H9 (cell line): Measurements from ENCODE around the gene LY6G6F. TPM values are rescaled to one million over a fixed set of nuclear protein-coding genes. Genes with fewer than 3 reads are reported as not detected.

Experiments
- DNase-seq: peaks from one replicate; pipeline ENCODE4 v3.0.0-alpha.2; 2017
- H2AFZ ChIP-seq: one replicate; pipeline ENCODE4 v1.6.1; 2013; ENCODE audit warnings: mild to moderate bottlenecking, low read length, control low read depth, moderate library complexity
- H2AK5ac ChIP-seq: 2 replicates; pipeline ENCODE4 v1.6.1; 2013; ENCODE audit warnings: low read length, control low read depth, mixed read lengths; ENCODE audit not compliant: insufficient read length
- H2BK120ac ChIP-seq: one replicate; pipeline ENCODE4 v1.6.1; 2013; ENCODE audit warnings: low read depth, mild to moderate bottlenecking, low read length, control low read depth, inconsistent platforms; ENCODE audit not compliant: poor library complexity, severe bottlenecking
- H2BK12ac ChIP-seq: 2 replicates; pipeline ENCODE4 v1.6.1; 2013; ENCODE audit warnings: low read length, control low read depth, mixed read lengths, low read depth; ENCODE audit not compliant: insufficient read length
- H2BK15ac ChIP-seq: 2 replicates; pipeline ENCODE4 v1.6.1; 2013; ENCODE audit warnings: low read depth, low read length, control low read depth
- H2BK20ac ChIP-seq: one replicate; pipeline ENCODE4 v1.6.1; 2013; ENCODE audit warnings: low read depth, mild to moderate bottlenecking, low read length, control low read depth, inconsistent platforms; ENCODE audit not compliant: poor library complexity, severe bottlenecking
- H2BK5ac ChIP-seq: 2 replicates; pipeline ENCODE4 v1.6.1; 2013; ENCODE audit warnings: low read length, control low read depth, mixed read lengths; ENCODE audit not compliant: insufficient read length
- H3K14ac ChIP-seq: 2 replicates; pipeline ENCODE4 v1.6.1; 2013; ENCODE audit warnings: low read length, control low read depth; ENCODE audit not compliant: insufficient read depth
- H3K18ac ChIP-seq: 2 replicates; pipeline ENCODE4 v1.6.1; 2013; ENCODE audit warnings: low read depth, mild to moderate bottlenecking, mixed read lengths, low read length, control low read depth; ENCODE audit not compliant: insufficient read length
- H3K23ac ChIP-seq: 2 replicates; pipeline ENCODE4 v1.6.1; 2013; ENCODE audit warnings: low read length, control low read depth, mixed read lengths, low read depth; ENCODE audit not compliant: insufficient read length
- H3K23me2 ChIP-seq: 2 replicates; pipeline ENCODE4 v1.6.1; 2013; ENCODE audit warnings: low read depth, mild to moderate bottlenecking, mixed read lengths, low read length, control low read depth; ENCODE audit not compliant: insufficient read length, poor library complexity, severe bottlenecking
- H3K27ac ChIP-seq: 2 replicates; pipeline ENCODE4 v1.5.1; 2013; ENCODE audit warnings: low read length, control low read depth, mixed read lengths, low read depth; ENCODE audit not compliant: insufficient read length
- H3K27me3 ChIP-seq: 2 replicates; pipeline ENCODE4 v1.6.1; 2013; ENCODE audit warnings: low read length, control low read depth, inconsistent platforms; ENCODE audit not compliant: insufficient read depth
- H3K4ac ChIP-seq: 2 replicates; pipeline ENCODE4 v1.6.1; 2013; ENCODE audit warnings: low read depth, mild to moderate bottlenecking, control low read depth, inconsistent platforms, low read length, moderate library complexity
- H3K4me1 ChIP-seq: 2 replicates; pipeline ENCODE4 v1.6.1; 2013; ENCODE audit warnings: low read length, control low read depth, inconsistent platforms; ENCODE audit not compliant: insufficient read depth
- H3K4me2 ChIP-seq: 2 replicates; pipeline ENCODE4 v1.6.1; 2013; ENCODE audit warnings: low read length, control low read depth, mixed read lengths; ENCODE audit not compliant: insufficient read length, insufficient read depth
- H3K56ac ChIP-seq: 2 replicates; pipeline ENCODE4 v1.6.1; 2013; ENCODE audit warnings: low read depth, mild to moderate bottlenecking, mixed read lengths, low read length, control low read depth; ENCODE audit not compliant: insufficient read length
- H3K79me1 ChIP-seq: 2 replicates; pipeline ENCODE4 v1.6.1; 2013; ENCODE audit warnings: low read depth, mild to moderate bottlenecking, moderate library complexity, low read length, control low read depth, inconsistent platforms; ENCODE audit not compliant: insufficient read depth, poor library complexity, severe bottlenecking
- H3K79me2 ChIP-seq: 2 replicates; pipeline ENCODE4 v1.6.1; 2013; ENCODE audit warnings: low read length, control low read depth, inconsistent platforms; ENCODE audit not compliant: insufficient read depth
- H3K9ac ChIP-seq: 2 replicates; pipeline ENCODE4 v1.6.1; 2013; ENCODE audit warnings: low read length, control low read depth, mixed read lengths; ENCODE audit not compliant: insufficient read length; ENCODE audit errors: extremely low read depth
- H3K9me3 ChIP-seq: one replicate; pipeline ENCODE4 v1.6.1; 2013; ENCODE audit warnings: low read depth, low read length, inconsistent platforms; ENCODE audit not compliant: control insufficient read depth
- H3T11ph ChIP-seq: one replicate; pipeline ENCODE4 v1.6.1; 2013; ENCODE audit warnings: mild to moderate bottlenecking, low read length, control low read depth, inconsistent platforms
- H4K20me1 ChIP-seq: one replicate; pipeline ENCODE4 v1.6.1; 2013; ENCODE audit not compliant: control insufficient read depth, insufficient read length, insufficient read depth
- H4K5ac ChIP-seq: 2 replicates; pipeline ENCODE4 v1.6.1; 2013; ENCODE audit warnings: low read depth, mild to moderate bottlenecking, mixed read lengths, low read length, control low read depth; ENCODE audit not compliant: insufficient read length
- H4K8ac ChIP-seq: replicated peaks from 2 replicates; pipeline ENCODE4 v1.6.1; 2013; ENCODE audit warnings: low read length, control low read depth, mixed read lengths, low read depth; ENCODE audit not compliant: insufficient read length
- H4K91ac ChIP-seq: 2 replicates; pipeline ENCODE4 v1.6.1; 2013; ENCODE audit warnings: low read depth, mild to moderate bottlenecking, moderate library complexity, mixed read lengths, low read length, control low read depth; ENCODE audit not compliant: insufficient read length
- H3K27ac Mint-ChIP-seq, 3 experiments: 2 replicates in 2 of 3; 3 replicates in 1 of 3; pipeline ENCODE4 v1.8.0; 2020 to 2021; ENCODE audit warnings: mixed read lengths in 3 of 3, mild to moderate bottlenecking in 1 of 3, moderate library complexity in 1 of 3
- H3K27me3 Mint-ChIP-seq: 2 replicates; pipeline ENCODE4 v1.8.0; 2021; ENCODE audit warnings: low read depth, mild to moderate bottlenecking, moderate library complexity, mixed read lengths
- H3K36me3 Mint-ChIP-seq, 3 experiments: 2 replicates in 2 of 3; 3 replicates in 1 of 3; pipeline ENCODE4 v1.8.0; 2020 to 2021; ENCODE audit warnings: low read depth in 3 of 3, mixed read lengths in 3 of 3; ENCODE audit not compliant: insufficient read depth in 1 of 3
- H3K4me1 Mint-ChIP-seq, 2 experiments: 2 replicates each; pipeline ENCODE4 v1.8.0; 2020; ENCODE audit warnings: mixed read lengths in 2 of 2
- H3K4me3 Mint-ChIP-seq, 2 experiments: 2 replicates in 1 of 2; 3 replicates in 1 of 2; pipeline ENCODE4 v1.8.0; 2020 to 2021; ENCODE audit warnings: mild to moderate bottlenecking in 2 of 2, mixed read lengths in 2 of 2, moderate library complexity in 1 of 2
- H3K9me3 Mint-ChIP-seq, 2 experiments: 2 replicates in 1 of 2; 3 replicates in 1 of 2; pipeline ENCODE4 v1.8.0; 2020; ENCODE audit warnings: mild to moderate bottlenecking in 2 of 2, mixed read lengths in 2 of 2, moderate library complexity in 1 of 2
- CTCF ChIP-seq: fragments of 200-600 bp; sonication (generic); conservative IDR thresholded peaks from 3 replicates; pipeline ENCODE4 v1.8.0; 2021; ENCODE audit warnings: antibody characterized with exemption, mild to moderate bottlenecking
- WGBS: extraction: QIAGEN DNeasy Blood & Tissue Kit; methylation state at CpG from one replicate; pipeline ENCODE4 v1.1.7; 2013; ENCODE audit warnings: missing lambda C conversion rate, low lambda C conversion rate, mixed read lengths; ENCODE audit not compliant: insufficient read length; ENCODE audit errors: extremely low coverage; 5-methylcytosine and 5-hydroxymethylcytosine counted together
- total RNA-seq: library from RNA; stranded (reverse); gene quantifications from 2 replicates; pipeline ENCODE4 v1.2.1, GENCODE V29; 2021

The LY6G6F gene
- total RNA-seq, 1 experiment from 2014 or later = not detected

GRCh38 chr6:31687321-31687720, 19.3 kb upstream of the LY6G6F start:
- H2AFZ ChIP-seq = no peak overlapping the region
- H3K79me1 ChIP-seq = no peaks in the 10 kb centered on the region
- no peak overlapping the region for H3K56ac ChIP-seq
- no peak overlapping the region for H2BK120ac ChIP-seq
- H3K4me2 ChIP-seq = no peak overlapping the region
- no peaks in the 10 kb centered on the region; the same call in 1 of the 2 replicates for H3K27me3 ChIP-seq
- H3K23me2 ChIP-seq = peaks cover 9% of the 10 kb centered on the region
- no peak overlapping the region for H2BK20ac ChIP-seq
- no peak overlapping the region for H4K5ac ChIP-seq
- H3K27ac Mint-ChIP-seq = 0 out of 7 replicates have a peak overlapping the region, but pooled peaks of 1 of the 3 experiments have one; percentile 23
- H2BK5ac ChIP-seq = no peak overlapping the region
- H4K91ac ChIP-seq = no peak overlapping the region
- H4K8ac ChIP-seq = no peak overlapping the region
- H3K4me1 Mint-ChIP-seq = peaks cover 13 to 19% of the 10 kb centered on the region in 2 experiments
- no peak overlapping the region for H3K27ac ChIP-seq
- no peak overlapping the region for H3K23ac ChIP-seq
- H3K9me3 Mint-ChIP-seq = no peaks in the 10 kb centered on the region; a peak in 2 of 5 replicates
- no peak overlapping the region for H3K14ac ChIP-seq
- H3K36me3 Mint-ChIP-seq = peaks cover 14 to 49% (median 32%) of the 10 kb centered on the region in 3 experiments
- no peaks in the 10 kb centered on the region for H3K9me3 ChIP-seq
- peaks cover 8% of the 10 kb centered on the region for H3K27me3 Mint-ChIP-seq
- no CpG with 5 or more reads among the region's 8 CpGs for WGBS
- TF ChIP-seq CTCF = no peak
- no peak overlapping the region for H2AK5ac ChIP-seq
- DNase-seq = no peak
- no peaks in the 10 kb centered on the region for H3K4me1 ChIP-seq
- H3K18ac ChIP-seq = no peak overlapping the region
- no peak overlapping the region for H2BK12ac ChIP-seq
- H3T11ph ChIP-seq = no peak overlapping the region
- no peak overlapping the region for H3K9ac ChIP-seq
- H3K79me2 ChIP-seq = no peaks in the 10 kb centered on the region
- no peaks in the 10 kb centered on the region for H4K20me1 ChIP-seq
- H3K4me3 Mint-ChIP-seq = no peak overlapping the region
- no peak overlapping the region for H3K4ac ChIP-seq
- H2BK15ac ChIP-seq = no peak overlapping the region
